ENCODE results near the gene CCDC12.
A peak's percentile ranks its signal among the peaks of the same experiment; 100 is the strongest.

Gene CCDC12

GRCh38 chr3:46976326-46977190 lies at the start of gene CCDC12:
TSS of gene CCDC12 (minus strand) at chr3:46976745. CDS start at chr3:46976732, 13 bp downstream.
- DNase-seq (ENCODE audit: low read depth in 1 of 2, low spot score in 1 of 2) = peak; percentile 81 to 93

GRCh38 chr3:47024932-47025331 lies 48.4 kb upstream of the CCDC12 start:
- DNase-seq (ENCODE audit: low read depth in 1 of 2, low spot score in 1 of 2) = no peak

- no peak for DNase-seq (ENCODE audit: low read depth in 1 of 2, low spot score in 1 of 2)
Observed at GRCh38 chr3:47022641-47023071, 46.1 kb upstream of the CCDC12 start.

GRCh38 chr3:47020311-47020710 lies 43.8 kb upstream of the CCDC12 start:
- no peak for DNase-seq (ENCODE audit: low read depth in 1 of 2, low spot score in 1 of 2)

GRCh38 chr3:47019201-47019600 lies 42.7 kb upstream of the CCDC12 start:
- DNase-seq (ENCODE audit: low read depth in 1 of 2, low spot score in 1 of 2) = peak in 1 of 2 donors; percentile 51

- DNase-seq (ENCODE audit: low read depth in 1 of 2, low spot score in 1 of 2) = no peak
Observed at GRCh38 chr3:47018269-47018611, 41.7 kb upstream of the CCDC12 start.

- DNase-seq (ENCODE audit: low read depth in 1 of 2, low spot score in 1 of 2) = no peak
Observed at GRCh38 chr3:47017504-47018268, 41.1 kb upstream of the CCDC12 start.

- no peak for DNase-seq (ENCODE audit: low read depth in 1 of 2, low spot score in 1 of 2)
Observed at GRCh38 chr3:47016934-47017435, 40.4 kb upstream of the CCDC12 start.

GRCh38 chr3:47016086-47016933 lies 39.8 kb upstream of the CCDC12 start:
- no peak for DNase-seq (ENCODE audit: low read depth in 1 of 2, low spot score in 1 of 2)

GRCh38 chr3:47015151-47015550 lies 38.6 kb upstream of the CCDC12 start:
- DNase-seq (ENCODE audit: low read depth in 1 of 2, low spot score in 1 of 2) = no peak

- DNase-seq (ENCODE audit: low read depth in 1 of 2, low spot score in 1 of 2) = no peak
Observed at GRCh38 chr3:47014036-47014435, 37.5 kb upstream of the CCDC12 start.

GRCh38 chr3:47013231-47013630 lies 36.7 kb upstream of the CCDC12 start:
- DNase-seq (ENCODE audit: low read depth in 1 of 2, low spot score in 1 of 2) = no peak

GRCh38 chr3:47012342-47013230 lies 36.0 kb upstream of the CCDC12 start:
- no peak for DNase-seq (ENCODE audit: low read depth in 1 of 2, low spot score in 1 of 2)

- no peak for DNase-seq (ENCODE audit: low read depth in 1 of 2, low spot score in 1 of 2)
Observed at GRCh38 chr3:47011371-47011770, 34.8 kb upstream of the CCDC12 start.

- DNase-seq (ENCODE audit: low read depth in 1 of 2, low spot score in 1 of 2) = no peak
Observed at GRCh38 chr3:47010910-47011309, 34.4 kb upstream of the CCDC12 start.

GRCh38 chr3:47010111-47010712 lies 33.7 kb upstream of the CCDC12 start:
- no peak for DNase-seq (ENCODE audit: low read depth in 1 of 2, low spot score in 1 of 2)

GRCh38 chr3:47009225-47010110 lies 32.9 kb upstream of the CCDC12 start:
- peak; percentile 33 to 56 for DNase-seq (ENCODE audit: low read depth in 1 of 2, low spot score in 1 of 2)

- no peak for DNase-seq (ENCODE audit: low read depth in 1 of 2, low spot score in 1 of 2)
Observed at GRCh38 chr3:47008851-47009224, 32.3 kb upstream of the CCDC12 start.
